ENCODE results near the gene FBN2. TPM values are rescaled to one million over a fixed set of nuclear protein-coding genes. Genes with fewer than 3 reads are reported as not detected.

Gene FBN2
- total and polyA plus RNA-seq, 8 donors: 2.7 to 64.3 (median 54.3) TPM

DNA sequence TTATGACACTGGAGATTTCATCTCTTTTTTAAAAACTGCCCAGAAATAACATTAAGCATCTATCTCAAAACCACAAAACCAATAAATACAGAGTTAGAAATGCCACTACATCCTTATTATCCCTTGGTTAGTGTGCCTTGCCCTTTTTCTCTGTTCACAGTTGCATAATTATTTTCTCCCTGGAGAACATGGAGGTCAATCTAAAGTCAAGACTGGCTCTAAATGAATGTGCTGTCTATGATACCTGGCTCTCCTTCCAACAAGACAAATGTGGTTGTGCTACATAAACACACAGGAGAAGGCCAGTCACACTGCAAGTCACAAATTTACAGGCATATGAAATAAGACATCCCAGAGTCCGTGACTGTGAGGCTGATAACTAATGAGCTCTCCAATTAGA, 2.8 kb downstream of the FBN2 start:
- DNase-seq (no peak), ATAC-seq (no peak)
- Histone ChIP-seq H3K4me3 (no peak overlapping the region), H3K36me3 (no peaks in the 10 kb centered on the region), H3K4me1 (peaks cover 12 to 25% of the 10 kb centered on the region in 2 donors), H3K27me3 (peaks cover 38 to 52% of the 10 kb centered on the region in 2 donors), H3K9me3 (no peaks in the 10 kb centered on the region), H3K27ac (no peak overlapping the region)
- intact Hi-C loops (cut with DNase I): no loop called here
- TF ChIP-seq CTCF (IDR thresholded peaks at IDR 0.05): no peak

- no peaks in the 10 kb centered on the region for H3K9me3 ChIP-seq
- no peak overlapping the region for H3K4me3 ChIP-seq
- no peak for TF ChIP-seq CTCF (IDR thresholded peaks at IDR 0.05)
- H3K27ac ChIP-seq: no peak overlapping the region
- H3K27me3 ChIP-seq: peaks cover 38 to 50% of the 10 kb centered on the region in 2 donors
- no peak for ATAC-seq
- intact Hi-C loops (cut with DNase I): no loop called here
- no peaks in the 10 kb centered on the region for H3K36me3 ChIP-seq
- peaks cover 12 to 25% of the 10 kb centered on the region in 2 donors for H3K4me1 ChIP-seq
- peak in 1 of 4 donors; percentile 13 for DNase-seq
Measured at GRCh38 chr5:128534726-128535125, 3.3 kb downstream of the FBN2 start.

- Histone ChIP-seq H3K9me3 (no peaks in the 10 kb centered on the region), H3K27ac (no peak overlapping the region), H3K4me3 (no peak overlapping the region), H3K4me1 (peaks cover 7 to 22% of the 10 kb centered on the region in 2 donors), H3K36me3 (no peaks in the 10 kb centered on the region), H3K27me3 (peaks cover 27 to 33% of the 10 kb centered on the region in 2 donors)
- DNase-seq (no peak), ATAC-seq (no peak)
- TF ChIP-seq CTCF (IDR thresholded peaks at IDR 0.05): no peak
- intact Hi-C loops (cut with DNase I): no loop called here
Measured at GRCh38 chr5:128532776-128533175, 5.3 kb downstream of the FBN2 start.

GRCh38 chr5:128532127-128532526, 5.9 kb downstream of the FBN2 start:
- DNase-seq: no peak
- no peak for ATAC-seq
- no peak overlapping the region for H3K4me3 ChIP-seq
- H3K4me1 ChIP-seq: peaks cover 2 to 16% of the 10 kb centered on the region in 2 donors
- intact Hi-C loops (cut with DNase I): no loop called here
- H3K36me3 ChIP-seq: no peaks in the 10 kb centered on the region
- no peak overlapping the region for H3K27ac ChIP-seq
- peaks cover 20 to 27% of the 10 kb centered on the region in 2 donors for H3K27me3 ChIP-seq
- TF ChIP-seq CTCF (IDR thresholded peaks at IDR 0.05): no peak
- H3K9me3 ChIP-seq: no peaks in the 10 kb centered on the region

GRCh38 chr5:128528637-128529255, 9.3 kb downstream of the FBN2 start:
- TF ChIP-seq CTCF (IDR thresholded peaks at IDR 0.05): no peak

More at GRCh38 chr5:128528637-128529255, 9.3 kb downstream of the FBN2 start:
- ATAC-seq (no peak), DNase-seq (no peak)
- Histone ChIP-seq H3K4me3 (no peak overlapping the region), H3K36me3 (no peaks in the 10 kb centered on the region), H3K9me3 (no peaks in the 10 kb centered on the region), H3K4me1 (peaks cover 0 to 5% of the 10 kb centered on the region in 2 donors), H3K27ac (no peak overlapping the region), H3K27me3 (no peaks in the 10 kb centered on the region)
- intact Hi-C loops (cut with DNase I): no loop called here
